A549 (cell line): ENCODE results near the gene ANXA6. TPM values are rescaled to one million over a fixed set of nuclear protein-coding genes. Genes with fewer than 3 reads are reported as not detected.

Experiments
- ATAC-seq, 2 experiments: fragments of 200-7000 bp in 1 of 2; fragments of >200 bp in 1 of 2; cut with Nextera tagmentation in 1 of 2; cut with Tn5 transposase in 1 of 2; 3 replicates each; pipeline versions ENCODE4 v1.8.0 to v1.9.1; 2018 to 2020; ENCODE audit warnings: mild to moderate bottlenecking in 1 of 2, moderate library complexity in 1 of 2
- CTCF ChIA-PET: fragments of 300-600 bp; sonication (Branson Sonifier 250); formaldehyde crosslinking; extraction: SDS; loops from one replicate; lab custom pipeline; 2021; ENCODE audit warnings: antibody characterized with exemption, inconsistent platforms; lab: Yijun Ruan, JAX
- POLR2A ChIA-PET: fragments of 350-600 bp; formaldehyde crosslinking; extraction: SDS; loops from one replicate; lab custom pipeline; 2021; ENCODE audit warnings: antibody characterized with exemption, inconsistent platforms; lab: Yijun Ruan, JAX
- DNase-seq, 2 experiments: peaks; one replicate each; pipeline versions ENCODE4 v3.0.0 to v3.0.0-alpha.2; 2011 to 2016; ENCODE audit warnings: low read depth in 1 of 2, low spot score in 1 of 2
- FAIRE-seq: peaks from 2 replicates; lab custom pipeline; 2011; peaks lifted over from hg19 to GRCh38; lab: Jason Lieb, UNC
- H3K27ac ChIP-seq, 2 experiments: fragments of >200 bp; sonication (Bioruptor Twin); formaldehyde crosslinking; 3 replicates each; pipeline ENCODE4 v1.5.1; 2016 to 2017
- H3K4me1 ChIP-seq: fragments of >200 bp; sonication (Bioruptor Twin); formaldehyde crosslinking; 3 replicates; pipeline ENCODE4 v1.6.1; 2016
- H3K4me2 ChIP-seq: fragments of >200 bp; sonication (Bioruptor Twin); formaldehyde crosslinking; 3 replicates; pipeline ENCODE4 v1.6.1; 2016
- H3K4me3 ChIP-seq: fragments of >200 bp; sonication (Bioruptor Twin); formaldehyde crosslinking; 3 replicates; pipeline ENCODE4 v1.5.1; 2016
- H3K9me3 ChIP-seq: fragments of >200 bp; sonication (Bioruptor Twin); formaldehyde crosslinking; 3 replicates; pipeline ENCODE4 v1.6.1; 2016
- CBX2 ChIP-seq: fragments of 200-600 bp; sonication (generic); IDR thresholded peaks from 2 replicates; pipeline ENCODE4 v1.6.1; 2016; ENCODE audit warnings: low read depth, mild to moderate bottlenecking, borderline replicate concordance
- CBX8 ChIP-seq: fragments of 200-600 bp; sonication (generic); IDR thresholded peaks from 2 replicates; pipeline ENCODE4 v1.6.1; 2016
- CEBPB ChIP-seq, 2 experiments: fragments of >200 bp in 1 of 2; sonication (Bioruptor Twin) in 1 of 2; formaldehyde crosslinking in 1 of 2; IDR thresholded peaks; 2 replicates each; pipeline ENCODE4 v1.6.1; 2012 to 2016
- EP300 ChIP-seq, 2 experiments: fragments of >200 bp; sonication (Bioruptor Twin); formaldehyde crosslinking; IDR thresholded peaks; 2 replicates in 1 of 2; 3 replicates in 1 of 2; pipeline ENCODE4 v1.6.1; 2016 to 2017
- FOSL2 ChIP-seq, 2 experiments: fragments of 450-650 bp in 1 of 2; fragments of >200 bp in 1 of 2; sonication (Bioruptor Twin) in 1 of 2; formaldehyde crosslinking; IDR thresholded peaks; 2 replicates each; pipeline versions ENCODE4 v1.5.0 to v1.6.1; 2016 to 2020; ENCODE audit warnings: mild to moderate bottlenecking in 1 of 2, moderate library complexity in 1 of 2
- GATA3 ChIP-seq: IDR thresholded peaks from 2 replicates; pipeline ENCODE4 v1.6.1; 2012; ENCODE audit warnings: borderline replicate concordance
- HEYL ChIP-seq: fragments of 250-450 bp; sonication (Bioruptor Pico); IDR thresholded peaks from 2 replicates; pipeline ENCODE4 v1.8.0; 2021; ENCODE audit warnings: mild to moderate bottlenecking, moderate library complexity
- JUNB ChIP-seq: fragments of >200 bp; sonication (Bioruptor Twin); formaldehyde crosslinking; IDR thresholded peaks from 2 replicates; pipeline ENCODE4 v1.6.1; 2016
- MYC ChIP-seq: IDR thresholded peaks from 2 replicates; pipeline ENCODE4 v1.6.1; 2012; ENCODE audit warnings: mild to moderate bottlenecking, inconsistent platforms, low read length, improper control_type of control experiment, borderline replicate concordance
- POLR2A ChIP-seq: IDR thresholded peaks from 2 replicates; pipeline ENCODE4 v1.6.1; 2012; ENCODE audit warnings: mild to moderate bottlenecking, low read length
- RARB ChIP-seq: fragments of 250-450 bp; sonication (Bioruptor Pico); IDR thresholded peaks from 2 replicates; pipeline ENCODE4 v1.8.0; 2021; ENCODE audit warnings: mild to moderate bottlenecking, moderate library complexity
- RFX5 ChIP-seq: fragments of 450-650 bp; IDR thresholded peaks from 2 replicates; pipeline ENCODE4 v1.7.1; 2014; ENCODE audit warnings: antibody characterized with exemption, mild to moderate bottlenecking, moderate library complexity
- WGBS: methylation state at CpG from one replicate; pipeline ENCODE4 v1.1.6; 2017; ENCODE audit errors: missing lambda C conversion rate; 5-methylcytosine and 5-hydroxymethylcytosine counted together
- polyA plus RNA-seq, 4 experiments: library from polyadenylated mRNA; depleted of rRNA in 3 of 4; stranded (reverse); fragments of >200 nt; fragmentation: RNase III in 1 of 4; extraction: RNeasy Plus Mini Kit Qiagen cat#74134 plus additional on column Dnase treatment in 1 of 4; gene quantifications; 2 replicates in 3 of 4; 3 replicates in 1 of 4; pipeline ENCODE4 v1.2.3, GENCODE V29; 2011 to 2017
- TF ChIP-seq, protein P1 (sequence below): fragments of >200 bp; sonication (Bioruptor Twin); formaldehyde crosslinking; IDR thresholded peaks from 2 replicates; pipeline ENCODE4 v1.6.1; 2016
- TF ChIP-seq, protein P2 (sequence below): IDR thresholded peaks from 2 replicates; pipeline ENCODE4 v1.6.1; 2012
- TF ChIP-seq, protein P3 (sequence below): fragments of >200 bp; sonication (Bioruptor Twin); formaldehyde crosslinking; IDR thresholded peaks from 3 replicates; pipeline ENCODE4 v1.5.1; 2016
- TF ChIP-seq, protein P4 (sequence below): fragments of 250-450 bp; sonication (Bioruptor Pico); IDR thresholded peaks from 2 replicates; pipeline ENCODE4 v1.5.0; 2021; ENCODE audit warnings: mild to moderate bottlenecking, moderate library complexity, borderline replicate concordance
- TF ChIP-seq, protein P5 (sequence below): fragments of 450-650 bp; IDR thresholded peaks from 2 replicates; pipeline ENCODE4 v1.6.1; 2014; ENCODE audit warnings: antibody characterized with exemption
- TF ChIP-seq, protein P6 (sequence below): fragments of 250-450 bp; sonication (Bioruptor Pico); IDR thresholded peaks from 2 replicates; pipeline ENCODE4 v1.5.0; 2020; ENCODE audit warnings: low read depth, mild to moderate bottlenecking, moderate library complexity

ANXA6 gene
- polyA plus RNA-seq, 2 of the 4 experiments (the other 2 are of a cell fraction): 32.4 to 53.0 TPM

DNA sequence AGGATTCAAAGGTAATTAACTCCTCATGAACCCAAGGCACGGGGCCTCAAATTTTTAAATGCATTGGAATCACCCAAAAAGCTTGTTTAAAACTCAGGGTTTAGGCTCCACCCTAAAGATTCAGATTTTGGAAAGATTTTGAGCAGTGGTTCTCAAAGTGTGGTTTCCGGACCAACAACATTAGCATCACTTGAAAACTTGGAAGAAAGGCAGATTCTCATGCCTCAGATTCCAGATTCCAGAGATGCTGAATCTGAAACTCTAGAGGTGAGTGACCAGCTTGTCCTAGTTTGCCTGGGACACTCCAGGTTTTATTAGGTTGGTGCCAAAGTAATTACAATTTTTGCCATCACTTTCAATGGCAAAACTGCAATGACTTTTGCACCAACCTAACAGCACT is 52.0 kb downstream of the ANXA6 start:
- peaks cover 7% of the 10 kb centered on the region; the same call in 2 of the 3 replicates for H3K4me1 ChIP-seq
- POLR2A ChIA-PET: no interaction called here
- WGBS: 72% methylated on average over 2 of the region's 2 CpGs
- H3K9me3 ChIP-seq: no peaks in the 10 kb centered on the region
- H3K27ac ChIP-seq: no peak overlapping the region
- no peak overlapping the region for H3K4me2 ChIP-seq
- no peak for FAIRE-seq
- DNase-seq: no peak
- TF ChIP-seq HEYL (CRISPR knock-in tag) (no peak), POLR2A (no peak), RARB (CRISPR knock-in tag) (no peak), GATA3 (no peak), RFX5 (no peak), CEBPB (IDR thresholded peaks at IDR 0.05) (no peak), FOSL2 (IDR thresholded peaks at IDR 0.05) (no peak), FOSL2 (CRISPR knock-in tag; IDR thresholded peaks at IDR 0.05) (no peak)
- TF ChIP-seq, protein P1, sequence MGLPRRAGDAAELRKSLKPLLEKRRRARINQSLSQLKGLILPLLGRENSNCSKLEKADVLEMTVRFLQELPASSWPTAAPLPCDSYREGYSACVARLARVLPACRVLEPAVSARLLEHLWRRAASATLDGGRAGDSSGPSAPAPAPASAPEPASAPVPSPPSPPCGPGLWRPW: no peak
- TF ChIP-seq, protein P2, sequence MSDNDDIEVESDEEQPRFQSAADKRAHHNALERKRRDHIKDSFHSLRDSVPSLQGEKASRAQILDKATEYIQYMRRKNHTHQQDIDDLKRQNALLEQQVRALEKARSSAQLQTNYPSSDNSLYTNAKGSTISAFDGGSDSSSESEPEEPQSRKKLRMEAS: no peak
- TF ChIP-seq, protein P3, sequence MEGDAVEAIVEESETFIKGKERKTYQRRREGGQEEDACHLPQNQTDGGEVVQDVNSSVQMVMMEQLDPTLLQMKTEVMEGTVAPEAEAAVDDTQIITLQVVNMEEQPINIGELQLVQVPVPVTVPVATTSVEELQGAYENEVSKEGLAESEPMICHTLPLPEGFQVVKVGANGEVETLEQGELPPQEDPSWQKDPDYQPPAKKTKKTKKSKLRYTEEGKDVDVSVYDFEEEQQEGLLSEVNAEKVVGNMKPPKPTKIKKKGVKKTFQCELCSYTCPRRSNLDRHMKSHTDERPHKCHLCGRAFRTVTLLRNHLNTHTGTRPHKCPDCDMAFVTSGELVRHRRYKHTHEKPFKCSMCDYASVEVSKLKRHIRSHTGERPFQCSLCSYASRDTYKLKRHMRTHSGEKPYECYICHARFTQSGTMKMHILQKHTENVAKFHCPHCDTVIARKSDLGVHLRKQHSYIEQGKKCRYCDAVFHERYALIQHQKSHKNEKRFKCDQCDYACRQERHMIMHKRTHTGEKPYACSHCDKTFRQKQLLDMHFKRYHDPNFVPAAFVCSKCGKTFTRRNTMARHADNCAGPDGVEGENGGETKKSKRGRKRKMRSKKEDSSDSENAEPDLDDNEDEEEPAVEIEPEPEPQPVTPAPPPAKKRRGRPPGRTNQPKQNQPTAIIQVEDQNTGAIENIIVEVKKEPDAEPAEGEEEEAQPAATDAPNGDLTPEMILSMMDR: no peak
- TF ChIP-seq, protein P4, sequence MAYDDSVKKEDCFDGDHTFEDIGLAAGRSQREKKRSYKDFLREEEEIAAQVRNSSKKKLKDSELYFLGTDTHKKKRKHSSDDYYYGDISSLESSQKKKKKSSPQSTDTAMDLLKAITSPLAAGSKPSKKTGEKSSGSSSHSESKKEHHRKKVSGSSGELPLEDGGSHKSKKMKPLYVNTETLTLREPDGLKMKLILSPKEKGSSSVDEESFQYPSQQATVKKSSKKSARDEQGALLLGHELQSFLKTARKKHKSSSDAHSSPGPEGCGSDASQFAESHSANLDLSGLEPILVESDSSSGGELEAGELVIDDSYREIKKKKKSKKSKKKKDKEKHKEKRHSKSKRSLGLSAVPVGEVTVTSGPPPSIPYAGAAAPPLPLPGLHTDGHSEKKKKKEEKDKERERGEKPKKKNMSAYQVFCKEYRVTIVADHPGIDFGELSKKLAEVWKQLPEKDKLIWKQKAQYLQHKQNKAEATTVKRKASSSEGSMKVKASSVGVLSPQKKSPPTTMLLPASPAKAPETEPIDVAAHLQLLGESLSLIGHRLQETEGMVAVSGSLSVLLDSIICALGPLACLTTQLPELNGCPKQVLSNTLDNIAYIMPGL: no peak
- TF ChIP-seq, protein P5, sequence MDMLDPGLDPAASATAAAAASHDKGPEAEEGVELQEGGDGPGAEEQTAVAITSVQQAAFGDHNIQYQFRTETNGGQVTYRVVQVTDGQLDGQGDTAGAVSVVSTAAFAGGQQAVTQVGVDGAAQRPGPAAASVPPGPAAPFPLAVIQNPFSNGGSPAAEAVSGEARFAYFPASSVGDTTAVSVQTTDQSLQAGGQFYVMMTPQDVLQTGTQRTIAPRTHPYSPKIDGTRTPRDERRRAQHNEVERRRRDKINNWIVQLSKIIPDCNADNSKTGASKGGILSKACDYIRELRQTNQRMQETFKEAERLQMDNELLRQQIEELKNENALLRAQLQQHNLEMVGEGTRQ: no peak
- CTCF ChIA-PET: interaction anchor here (0.7 to 4.0 kb wide), 6 partner anchors 10 to 304 kb away, joined by 3 to 35 read pairs (median 4); partner anchors contain the start of gene TNIP1
- ATAC-seq: no peak
- no peak overlapping the region for H3K4me3 ChIP-seq

DNA sequence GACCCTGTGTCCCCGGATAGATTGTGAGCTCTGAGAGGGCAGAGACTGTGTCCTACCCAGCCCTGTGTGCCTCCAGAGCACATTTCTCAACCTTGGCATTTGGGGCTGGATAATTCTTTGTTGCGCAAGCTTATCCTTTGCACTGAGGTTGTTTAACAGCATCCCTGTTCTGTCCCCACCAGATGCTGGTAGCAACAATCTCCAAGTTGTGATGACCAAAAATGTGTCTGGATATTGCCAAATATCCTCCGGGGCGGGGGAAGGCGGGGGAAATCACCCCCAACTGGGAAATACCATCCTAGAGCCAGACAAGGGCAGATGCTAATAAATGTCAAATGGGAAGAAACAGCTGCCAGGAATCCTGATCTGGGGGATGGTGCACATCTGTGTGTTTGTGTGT is 52.8 kb downstream of the ANXA6 start:
- 81% methylated on average over 5 of the region's 5 CpGs for WGBS
- CTCF ChIA-PET: interaction anchor here (0.7 to 4.0 kb wide), 5 partner anchors 9 to 303 kb away, joined by 3 to 35 read pairs (median 4); no protein-coding TSS in a partner anchor
- no peak overlapping the region for H3K27ac ChIP-seq
- TF ChIP-seq CEBPB (IDR thresholded peaks at IDR 0.05): peak in 1 of 2 experiments; percentile 66; a peak in 2 of 4 replicates
- TF ChIP-seq, protein P2: no peak
- H3K4me2 ChIP-seq: no peak overlapping the region
- peaks cover 7% of the 10 kb centered on the region; the same call in 2 of the 3 replicates for H3K4me1 ChIP-seq
- no peak for FAIRE-seq
- POLR2A ChIA-PET: no interaction called here
- no peak for ATAC-seq
- H3K9me3 ChIP-seq: no peaks in the 10 kb centered on the region
- H3K4me3 ChIP-seq: no peak overlapping the region
- no peak for DNase-seq

DNA sequence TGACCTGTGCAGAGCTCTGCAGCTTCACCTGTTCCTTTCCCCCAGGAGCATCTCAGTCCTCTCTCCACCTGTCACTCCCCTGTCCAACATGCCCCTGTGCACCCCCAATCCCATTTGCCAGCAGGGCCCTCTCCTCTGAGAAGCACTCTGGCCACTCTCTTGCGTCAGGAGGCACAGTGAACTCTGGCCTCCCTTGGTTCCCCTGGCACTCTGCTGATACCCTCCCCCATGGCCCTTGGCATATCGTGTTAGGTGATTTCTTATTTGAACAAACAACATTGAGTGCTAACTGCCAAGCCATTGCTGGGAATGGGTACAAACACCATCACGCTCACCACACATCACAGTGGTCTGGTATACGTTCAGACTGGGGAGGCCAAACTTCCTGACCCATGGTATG is 55.8 kb downstream of the ANXA6 start:
- H3K9me3 ChIP-seq: no peaks in the 10 kb centered on the region
- ATAC-seq (no peak), DNase-seq (no peak), FAIRE-seq (no peak)
- CTCF ChIA-PET: interaction anchor here (0.8 to 4.0 kb wide), 6 partner anchors 14 to 550 kb away, joined by 3 to 21 read pairs (median 4); no protein-coding TSS in a partner anchor
- no peak overlapping the region for H3K4me3 ChIP-seq
- no peak overlapping the region for H3K27ac ChIP-seq
- H3K4me2 ChIP-seq: no peak overlapping the region
- no peaks in the 10 kb centered on the region for H3K4me1 ChIP-seq
- TF ChIP-seq JUNB: no peak
- TF ChIP-seq CBX8: no peak
- no peak for TF ChIP-seq MYC
- TF ChIP-seq, protein P1: no peak
- no peak for TF ChIP-seq CBX2
- TF ChIP-seq EP300 (IDR thresholded peaks at IDR 0.05): no peak
- TF ChIP-seq, protein P6, sequence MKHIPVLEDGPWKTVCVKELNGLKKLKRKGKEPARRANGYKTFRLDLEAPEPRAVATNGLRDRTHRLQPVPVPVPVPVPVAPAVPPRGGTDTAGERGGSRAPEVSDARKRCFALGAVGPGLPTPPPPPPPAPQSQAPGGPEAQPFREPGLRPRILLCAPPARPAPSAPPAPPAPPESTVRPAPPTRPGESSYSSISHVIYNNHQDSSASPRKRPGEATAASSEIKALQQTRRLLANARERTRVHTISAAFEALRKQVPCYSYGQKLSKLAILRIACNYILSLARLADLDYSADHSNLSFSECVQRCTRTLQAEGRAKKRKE: no peak
- POLR2A ChIA-PET: no interaction called here
- 89% methylated on average over 4 of the region's 4 CpGs for WGBS
